Measurements from ENCODE around the gene RDH13. TPM values are rescaled to one million over a fixed set of nuclear protein-coding genes. Genes with fewer than 3 reads are reported as not detected.

The RDH13 gene
- total and polyA plus RNA-seq, 2 experiments from 2014 or later = 28.0 to 36.5 TPM

DNA sequence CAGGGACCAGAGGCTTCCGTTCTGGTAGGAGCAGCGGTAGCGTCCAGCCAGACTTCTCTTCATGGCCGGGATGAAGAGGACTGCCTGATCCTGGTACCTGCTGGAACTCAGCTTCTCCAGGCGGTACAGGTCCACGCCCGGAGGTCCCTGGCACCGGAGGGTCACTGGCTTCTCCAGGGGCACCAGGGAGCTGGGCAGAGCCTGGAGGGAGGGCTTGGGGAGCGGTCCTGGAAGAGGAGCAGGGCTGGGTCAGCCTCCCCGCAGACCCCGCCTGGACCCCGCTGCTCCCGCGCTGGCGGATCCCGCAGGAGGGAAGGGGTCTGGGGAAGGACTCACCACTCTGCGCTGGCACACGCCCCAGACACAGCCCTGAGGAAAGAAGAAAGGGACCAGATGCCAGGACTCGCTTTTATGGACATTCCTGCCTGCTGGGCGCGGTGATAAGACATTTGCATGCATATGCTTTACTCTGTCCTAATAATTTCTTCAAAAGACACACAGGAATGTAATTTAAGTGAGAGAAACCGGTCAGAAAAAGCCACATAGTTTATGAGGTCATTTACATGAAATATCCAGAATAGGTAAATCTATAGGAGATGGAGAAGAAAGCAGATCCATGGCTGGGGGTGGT, 30.7 kb downstream of the RDH13 start (continued):
- TF ChIP-seq, protein P1, sequence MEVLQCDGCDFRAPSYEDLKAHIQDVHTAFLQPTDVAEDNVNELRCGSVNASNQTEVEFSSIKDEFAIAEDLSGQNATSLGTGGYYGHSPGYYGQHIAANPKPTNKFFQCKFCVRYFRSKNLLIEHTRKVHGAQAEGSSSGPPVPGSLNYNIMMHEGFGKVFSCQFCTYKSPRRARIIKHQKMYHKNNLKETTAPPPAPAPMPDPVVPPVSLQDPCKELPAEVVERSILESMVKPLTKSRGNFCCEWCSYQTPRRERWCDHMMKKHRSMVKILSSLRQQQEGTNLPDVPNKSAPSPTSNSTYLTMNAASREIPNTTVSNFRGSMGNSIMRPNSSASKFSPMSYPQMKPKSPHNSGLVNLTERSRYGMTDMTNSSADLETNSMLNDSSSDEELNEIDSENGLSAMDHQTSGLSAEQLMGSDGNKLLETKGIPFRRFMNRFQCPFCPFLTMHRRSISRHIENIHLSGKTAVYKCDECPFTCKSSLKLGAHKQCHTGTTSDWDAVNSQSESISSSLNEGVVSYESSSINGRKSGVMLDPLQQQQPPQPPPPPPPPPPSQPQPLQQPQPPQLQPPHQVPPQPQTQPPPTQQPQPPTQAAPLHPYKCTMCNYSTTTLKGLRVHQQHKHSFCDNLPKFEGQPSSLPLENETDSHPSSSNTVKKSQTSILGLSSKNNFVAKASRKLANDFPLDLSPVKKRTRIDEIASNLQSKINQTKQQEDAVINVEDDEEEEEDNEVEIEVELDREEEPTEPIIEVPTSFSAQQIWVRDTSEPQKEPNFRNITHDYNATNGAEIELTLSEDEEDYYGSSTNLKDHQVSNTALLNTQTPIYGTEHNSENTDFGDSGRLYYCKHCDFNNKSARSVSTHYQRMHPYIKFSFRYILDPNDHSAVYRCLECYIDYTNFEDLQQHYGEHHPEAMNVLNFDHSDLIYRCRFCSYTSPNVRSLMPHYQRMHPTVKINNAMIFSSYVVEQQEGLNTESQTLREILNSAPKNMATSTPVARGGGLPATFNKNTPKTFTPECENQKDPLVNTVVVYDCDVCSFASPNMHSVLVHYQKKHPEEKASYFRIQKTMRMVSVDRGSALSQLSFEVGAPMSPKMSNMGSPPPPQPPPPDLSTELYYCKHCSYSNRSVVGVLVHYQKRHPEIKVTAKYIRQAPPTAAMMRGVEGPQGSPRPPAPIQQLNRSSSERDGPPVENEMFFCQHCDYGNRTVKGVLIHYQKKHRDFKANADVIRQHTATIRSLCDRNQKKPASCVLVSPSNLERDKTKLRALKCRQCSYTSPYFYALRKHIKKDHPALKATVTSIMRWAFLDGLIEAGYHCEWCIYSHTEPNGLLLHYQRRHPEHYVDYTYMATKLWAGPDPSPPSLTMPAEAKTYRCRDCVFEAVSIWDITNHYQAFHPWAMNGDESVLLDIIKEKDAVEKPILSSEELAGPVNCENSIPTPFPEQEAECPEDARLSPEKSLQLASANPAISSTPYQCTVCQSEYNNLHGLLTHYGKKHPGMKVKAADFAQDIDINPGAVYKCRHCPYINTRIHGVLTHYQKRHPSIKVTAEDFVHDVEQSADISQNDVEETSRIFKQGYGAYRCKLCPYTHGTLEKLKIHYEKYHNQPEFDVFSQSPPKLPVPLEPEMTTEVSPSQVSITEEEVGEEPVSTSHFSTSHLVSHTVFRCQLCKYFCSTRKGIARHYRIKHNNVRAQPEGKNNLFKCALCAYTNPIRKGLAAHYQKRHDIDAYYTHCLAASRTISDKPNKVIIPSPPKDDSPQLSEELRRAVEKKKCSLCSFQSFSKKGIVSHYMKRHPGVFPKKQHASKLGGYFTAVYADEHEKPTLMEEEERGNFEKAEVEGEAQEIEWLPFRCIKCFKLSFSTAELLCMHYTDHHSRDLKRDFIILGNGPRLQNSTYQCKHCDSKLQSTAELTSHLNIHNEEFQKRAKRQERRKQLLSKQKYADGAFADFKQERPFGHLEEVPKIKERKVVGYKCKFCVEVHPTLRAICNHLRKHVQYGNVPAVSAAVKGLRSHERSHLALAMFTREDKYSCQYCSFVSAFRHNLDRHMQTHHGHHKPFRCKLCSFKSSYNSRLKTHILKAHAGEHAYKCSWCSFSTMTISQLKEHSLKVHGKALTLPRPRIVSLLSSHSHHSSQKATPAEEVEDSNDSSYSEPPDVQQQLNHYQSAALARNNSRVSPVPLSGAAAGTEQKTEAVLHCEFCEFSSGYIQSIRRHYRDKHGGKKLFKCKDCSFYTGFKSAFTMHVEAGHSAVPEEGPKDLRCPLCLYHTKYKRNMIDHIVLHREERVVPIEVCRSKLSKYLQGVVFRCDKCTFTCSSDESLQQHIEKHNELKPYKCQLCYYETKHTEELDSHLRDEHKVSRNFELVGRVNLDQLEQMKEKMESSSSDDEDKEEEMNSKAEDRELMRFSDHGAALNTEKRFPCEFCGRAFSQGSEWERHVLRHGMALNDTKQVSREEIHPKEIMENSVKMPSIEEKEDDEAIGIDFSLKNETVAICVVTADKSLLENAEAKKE (CRISPR knock-in tag; IDR thresholded peaks at IDR 0.05) = no peak
- TF ChIP-seq JUNB (IDR thresholded peaks at IDR 0.05; ENCODE audit: unreplicated experiment) (no peak), ZNF114 (CRISPR knock-in tag; IDR thresholded peaks at IDR 0.05) (no peak), CREB1 (CRISPR knock-in tag; IDR thresholded peaks at IDR 0.05; ENCODE audit: low read depth) (no peak), STAT1 (IDR thresholded peaks at IDR 0.05; ENCODE audit: unreplicated experiment) (no peak), NANOG (IDR thresholded peaks at IDR 0.05; ENCODE audit: borderline replicate concordance) (no peak)
- TF ChIP-seq, protein P2, sequence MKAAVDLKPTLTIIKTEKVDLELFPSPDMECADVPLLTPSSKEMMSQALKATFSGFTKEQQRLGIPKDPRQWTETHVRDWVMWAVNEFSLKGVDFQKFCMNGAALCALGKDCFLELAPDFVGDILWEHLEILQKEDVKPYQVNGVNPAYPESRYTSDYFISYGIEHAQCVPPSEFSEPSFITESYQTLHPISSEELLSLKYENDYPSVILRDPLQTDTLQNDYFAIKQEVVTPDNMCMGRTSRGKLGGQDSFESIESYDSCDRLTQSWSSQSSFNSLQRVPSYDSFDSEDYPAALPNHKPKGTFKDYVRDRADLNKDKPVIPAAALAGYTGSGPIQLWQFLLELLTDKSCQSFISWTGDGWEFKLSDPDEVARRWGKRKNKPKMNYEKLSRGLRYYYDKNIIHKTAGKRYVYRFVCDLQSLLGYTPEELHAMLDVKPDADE (IDR thresholded peaks at IDR 0.05) = no peak
- TF ChIP-seq, protein P3, sequence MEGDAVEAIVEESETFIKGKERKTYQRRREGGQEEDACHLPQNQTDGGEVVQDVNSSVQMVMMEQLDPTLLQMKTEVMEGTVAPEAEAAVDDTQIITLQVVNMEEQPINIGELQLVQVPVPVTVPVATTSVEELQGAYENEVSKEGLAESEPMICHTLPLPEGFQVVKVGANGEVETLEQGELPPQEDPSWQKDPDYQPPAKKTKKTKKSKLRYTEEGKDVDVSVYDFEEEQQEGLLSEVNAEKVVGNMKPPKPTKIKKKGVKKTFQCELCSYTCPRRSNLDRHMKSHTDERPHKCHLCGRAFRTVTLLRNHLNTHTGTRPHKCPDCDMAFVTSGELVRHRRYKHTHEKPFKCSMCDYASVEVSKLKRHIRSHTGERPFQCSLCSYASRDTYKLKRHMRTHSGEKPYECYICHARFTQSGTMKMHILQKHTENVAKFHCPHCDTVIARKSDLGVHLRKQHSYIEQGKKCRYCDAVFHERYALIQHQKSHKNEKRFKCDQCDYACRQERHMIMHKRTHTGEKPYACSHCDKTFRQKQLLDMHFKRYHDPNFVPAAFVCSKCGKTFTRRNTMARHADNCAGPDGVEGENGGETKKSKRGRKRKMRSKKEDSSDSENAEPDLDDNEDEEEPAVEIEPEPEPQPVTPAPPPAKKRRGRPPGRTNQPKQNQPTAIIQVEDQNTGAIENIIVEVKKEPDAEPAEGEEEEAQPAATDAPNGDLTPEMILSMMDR (conservative IDR thresholded peaks at IDR 0.05; ENCODE audit: low read depth in 2 of 2) = no peak
